PC-9 (cell line): ENCODE results near the gene ABCF3. TPM values are rescaled to one million over a fixed set of nuclear protein-coding genes. Genes with fewer than 3 reads are reported as not detected.
"Not testable (repeated sequence)": the region's sequence is repeated elsewhere in the genome, so short reads cannot be mapped to it uniquely, and the experiment has no call there.

ENCODE experiments used
- BruUV-seq: library from RNA; stranded (reverse); fragments of 400-500 nt; replicated peaks from 2 replicates; lab custom pipeline; 2021; lab: Mats Ljungman, UMichigan
- CTCF ChIA-PET: fragments of 300-600 bp; sonication (Branson Sonifier 250); formaldehyde crosslinking; loops from one replicate; lab custom pipeline; 2022; ENCODE audit warnings: antibody characterized with exemption; lab: Charles Lee
- POLR2A ChIA-PET: fragments of 300-600 bp; sonication (Branson Sonifier 250); formaldehyde crosslinking; loops from one replicate; lab custom pipeline; 2022; ENCODE audit warnings: antibody characterized with exemption; ENCODE audit not compliant: unreplicated experiment; lab: Charles Lee
- DNase-seq, 2 experiments: peaks; one replicate each; pipeline versions ENCODE4 v3.0.0 to v3.0.0-alpha.2; 2015 to 2022; ENCODE audit warnings: mixed read lengths in 1 of 2
- H2AFZ ChIP-seq: fragments of 200-600 bp; sonication (generic); 2 replicates; pipeline ENCODE4 v1.8.1; 2017; ENCODE audit warnings: antibody characterized with exemption
- H3F3A ChIP-seq: fragments of 200-600 bp; sonication (generic); 2 replicates; pipeline ENCODE4 v1.8.1; 2017; ENCODE audit warnings: antibody characterized with exemption, mild to moderate bottlenecking, low read depth; ENCODE audit not compliant: insufficient read depth
- H3K27ac ChIP-seq: fragments of 200-600 bp; sonication (generic); 2 replicates; pipeline ENCODE4 v1.6.1; 2016; ENCODE audit warnings: mixed run types
- H3K27me3 ChIP-seq: fragments of 200-600 bp; sonication (generic); 2 replicates; pipeline ENCODE4 v1.6.1; 2016; ENCODE audit warnings: low read depth, mixed run types; ENCODE audit not compliant: insufficient read depth
- H3K36me3 ChIP-seq: fragments of 200-600 bp; sonication (generic); 2 replicates; pipeline ENCODE4 v1.6.1; 2016; ENCODE audit warnings: low read depth, mixed run types
- H3K4me1 ChIP-seq: fragments of 200-600 bp; sonication (generic); replicated peaks from 2 replicates; pipeline ENCODE4 v1.6.1; 2016; ENCODE audit warnings: mixed run types; ENCODE audit not compliant: insufficient read depth
- H3K4me2 ChIP-seq: fragments of 200-600 bp; sonication (generic); 2 replicates; pipeline ENCODE4 v1.6.1; 2017; ENCODE audit warnings: mixed run types
- H3K4me3 ChIP-seq: fragments of 200-600 bp; sonication (generic); 2 replicates; pipeline ENCODE4 v1.6.1; 2016; ENCODE audit warnings: mixed run types
- H3K79me2 ChIP-seq: fragments of 200-600 bp; sonication (generic); 2 replicates; pipeline ENCODE4 v1.6.1; 2017; ENCODE audit warnings: low read depth, mixed run types
- H3K9me2 ChIP-seq: fragments of 200-600 bp; sonication (generic); 2 replicates; pipeline ENCODE4 v1.8.1; 2017; ENCODE audit warnings: mild to moderate bottlenecking; ENCODE audit not compliant: insufficient read depth
- H3K9me3 ChIP-seq: fragments of 200-600 bp; sonication (generic); 2 replicates; pipeline ENCODE4 v1.8.1; 2016; ENCODE audit warnings: low read depth; ENCODE audit not compliant: insufficient read depth
- H4K20me1 ChIP-seq: fragments of 200-600 bp; sonication (generic); 2 replicates; pipeline ENCODE4 v1.8.1; 2017; ENCODE audit not compliant: insufficient read depth
- EZH2 ChIP-seq: fragments of 200-600 bp; sonication (generic); IDR thresholded peaks from 2 replicates; pipeline ENCODE4 v1.8.0; 2017; ENCODE audit warnings: antibody characterized with exemption, low read depth
- intact Hi-C: fragments of 100-400 bp; cut with micrococcal nuclease; formaldehyde crosslinking; loops from one replicate; pipeline ENCODE4 v1.10.0; 2022; ENCODE audit not compliant: unreplicated experiment
- total RNA-seq: library from RNA; stranded (reverse); gene quantifications from 2 replicates; pipeline ENCODE4 v1.2.3, GENCODE V29; 2021
- TF ChIP-seq, protein P1 (sequence below): fragments of 200-600 bp; sonication (generic); conservative IDR thresholded peaks from 2 replicates; pipeline ENCODE4 v1.6.1; 2017; ENCODE audit warnings: mixed run types, antibody characterized with exemption, mild to moderate bottlenecking, moderate library complexity

ABCF3 gene
- total RNA-seq, 1 experiment from 2014 or later, result 98.8 TPM

DNA sequence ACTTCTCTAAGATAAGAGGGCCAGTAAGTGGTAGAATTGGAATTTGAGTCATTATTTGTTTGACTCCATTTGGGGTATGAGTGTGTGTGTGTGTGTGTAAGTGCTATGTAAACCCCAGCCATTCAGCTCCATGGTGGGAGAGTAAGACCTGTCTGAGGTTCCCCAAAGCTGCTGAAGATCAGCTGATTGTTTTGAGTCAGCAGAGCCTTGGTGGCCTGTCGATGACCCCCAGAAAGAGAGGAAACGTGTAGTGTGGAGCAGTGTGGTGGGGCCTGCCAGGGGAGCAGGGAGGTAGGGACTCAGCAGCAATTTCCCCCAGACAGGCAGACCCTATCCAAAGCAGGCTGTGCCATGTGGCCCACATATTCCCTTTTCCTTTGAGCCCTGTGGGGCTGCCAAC lies 25.5 kb upstream of the ABCF3 start:
- Histone ChIP-seq H3K9me3 (no peaks in the 10 kb centered on the region), H3K4me3 (no peak overlapping the region), H4K20me1 (peaks cover 56% of the 10 kb centered on the region), H3K79me2 (peaks cover 73% of the 10 kb centered on the region), H3K9me2 (no peaks in the 10 kb centered on the region), H3F3A (peaks cover 10% of the 10 kb centered on the region), H3K4me1 (peaks cover 17% of the 10 kb centered on the region), H2AFZ (no peak overlapping the region), H3K4me2 (no peak overlapping the region), H3K36me3 (peaks cover 21% of the 10 kb centered on the region; the same call in 1 of the 2 replicates), H3K27me3 (no peaks in the 10 kb centered on the region), H3K27ac (no peak overlapping the region)
- TF ChIP-seq, protein P1, sequence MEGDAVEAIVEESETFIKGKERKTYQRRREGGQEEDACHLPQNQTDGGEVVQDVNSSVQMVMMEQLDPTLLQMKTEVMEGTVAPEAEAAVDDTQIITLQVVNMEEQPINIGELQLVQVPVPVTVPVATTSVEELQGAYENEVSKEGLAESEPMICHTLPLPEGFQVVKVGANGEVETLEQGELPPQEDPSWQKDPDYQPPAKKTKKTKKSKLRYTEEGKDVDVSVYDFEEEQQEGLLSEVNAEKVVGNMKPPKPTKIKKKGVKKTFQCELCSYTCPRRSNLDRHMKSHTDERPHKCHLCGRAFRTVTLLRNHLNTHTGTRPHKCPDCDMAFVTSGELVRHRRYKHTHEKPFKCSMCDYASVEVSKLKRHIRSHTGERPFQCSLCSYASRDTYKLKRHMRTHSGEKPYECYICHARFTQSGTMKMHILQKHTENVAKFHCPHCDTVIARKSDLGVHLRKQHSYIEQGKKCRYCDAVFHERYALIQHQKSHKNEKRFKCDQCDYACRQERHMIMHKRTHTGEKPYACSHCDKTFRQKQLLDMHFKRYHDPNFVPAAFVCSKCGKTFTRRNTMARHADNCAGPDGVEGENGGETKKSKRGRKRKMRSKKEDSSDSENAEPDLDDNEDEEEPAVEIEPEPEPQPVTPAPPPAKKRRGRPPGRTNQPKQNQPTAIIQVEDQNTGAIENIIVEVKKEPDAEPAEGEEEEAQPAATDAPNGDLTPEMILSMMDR, result no peak
- no peak for TF ChIP-seq EZH2
- intact Hi-C loops, result no loop called here
- ChIA-PET CTCF (no interaction called here), POLR2A (no interaction called here)
- BruUV-seq, result no TSS peak
- no peak for DNase-seq

DNA sequence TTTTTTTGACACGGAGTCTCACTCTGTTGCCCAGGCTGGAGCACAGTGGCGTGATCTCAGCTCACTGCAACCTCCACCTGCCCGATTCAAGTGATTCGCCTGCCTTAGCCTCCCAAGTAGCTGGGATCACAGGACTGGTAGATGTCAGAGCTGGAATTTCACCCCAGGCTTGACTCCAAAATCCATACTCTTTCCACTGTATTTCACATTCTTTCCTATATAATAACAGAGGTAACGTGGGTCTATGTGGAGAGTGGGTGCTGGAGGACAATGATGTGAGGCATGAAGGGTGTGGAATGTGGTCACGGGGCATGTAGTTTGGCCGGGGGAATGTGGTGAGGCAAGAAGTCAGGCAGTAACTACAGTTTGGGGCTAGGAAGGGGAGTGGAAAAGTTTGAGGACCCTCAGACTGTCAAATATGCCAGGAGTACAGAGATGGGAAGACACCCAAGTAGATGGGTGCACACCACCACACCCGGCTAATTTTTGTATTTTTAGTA lies 23.4 kb upstream of the ABCF3 start:
- not testable (repeated sequence) for H3K4me1 ChIP-seq, BruUV-seq
- peaks cover 39% of the 10 kb centered on the region for H4K20me1 ChIP-seq

GRCh38 chr3:184164648-184165330 lies 21.2 kb upstream of the ABCF3 start:
- peaks cover 39% of the 10 kb centered on the region for H3K36me3 ChIP-seq
- no peak overlapping the region for H2AFZ ChIP-seq
- no peak overlapping the region for H3K27ac ChIP-seq
- intact Hi-C loops, result no loop called here
- H3F3A ChIP-seq, result peaks cover 8% of the 10 kb centered on the region; the same call in 1 of the 2 replicates
- no peaks in the 10 kb centered on the region for H3K27me3 ChIP-seq
- no peaks in the 10 kb centered on the region for H3K9me3 ChIP-seq
- no TSS peak for BruUV-seq
- peaks cover 30% of the 10 kb centered on the region for H4K20me1 ChIP-seq
- ChIA-PET POLR2A (interaction anchor here (0.5 kb wide), 2 partner anchors 9 to 69 kb away, joined by 3 to 6 read pairs; no protein-coding TSS in a partner anchor), CTCF (interaction anchor here (0.8 kb wide), 1 partner anchor 379 kb away, joined by 6 read pairs; no protein-coding TSS in a partner anchor)
- H3K79me2 ChIP-seq, result peaks cover 31% of the 10 kb centered on the region
- no peak for DNase-seq
- no peak overlapping the region for H3K4me3 ChIP-seq
- no peak overlapping the region for H3K4me2 ChIP-seq
- no peaks in the 10 kb centered on the region for H3K4me1 ChIP-seq
- H3K9me2 ChIP-seq, result no peaks in the 10 kb centered on the region
- no peak for TF ChIP-seq EZH2
- TF ChIP-seq, protein P1, result no peak

More for the DNA sequence above, 23.4 kb upstream of the ABCF3 start:
- H3K27me3 ChIP-seq, H2AFZ ChIP-seq, DNase-seq, H3K4me3 ChIP-seq, H3F3A ChIP-seq, H3K9me3 ChIP-seq, H3K27ac ChIP-seq, intact Hi-C loops, H3K4me2 ChIP-seq, POLR2A ChIA-PET, H3K9me2 ChIP-seq: not testable (repeated sequence)
- CTCF ChIA-PET, result interaction anchor here (0.6 kb wide), 2 partner anchors 14 to 40 kb away, joined by 3 to 4 read pairs; no protein-coding TSS in a partner anchor
- Histone ChIP-seq H3K79me2 (peaks cover 52% of the 10 kb centered on the region), H3K36me3 (peaks cover 39% of the 10 kb centered on the region)
